ENCODE measurements around the gene BCL2L11.

The BCL2L11 gene

DNA sequence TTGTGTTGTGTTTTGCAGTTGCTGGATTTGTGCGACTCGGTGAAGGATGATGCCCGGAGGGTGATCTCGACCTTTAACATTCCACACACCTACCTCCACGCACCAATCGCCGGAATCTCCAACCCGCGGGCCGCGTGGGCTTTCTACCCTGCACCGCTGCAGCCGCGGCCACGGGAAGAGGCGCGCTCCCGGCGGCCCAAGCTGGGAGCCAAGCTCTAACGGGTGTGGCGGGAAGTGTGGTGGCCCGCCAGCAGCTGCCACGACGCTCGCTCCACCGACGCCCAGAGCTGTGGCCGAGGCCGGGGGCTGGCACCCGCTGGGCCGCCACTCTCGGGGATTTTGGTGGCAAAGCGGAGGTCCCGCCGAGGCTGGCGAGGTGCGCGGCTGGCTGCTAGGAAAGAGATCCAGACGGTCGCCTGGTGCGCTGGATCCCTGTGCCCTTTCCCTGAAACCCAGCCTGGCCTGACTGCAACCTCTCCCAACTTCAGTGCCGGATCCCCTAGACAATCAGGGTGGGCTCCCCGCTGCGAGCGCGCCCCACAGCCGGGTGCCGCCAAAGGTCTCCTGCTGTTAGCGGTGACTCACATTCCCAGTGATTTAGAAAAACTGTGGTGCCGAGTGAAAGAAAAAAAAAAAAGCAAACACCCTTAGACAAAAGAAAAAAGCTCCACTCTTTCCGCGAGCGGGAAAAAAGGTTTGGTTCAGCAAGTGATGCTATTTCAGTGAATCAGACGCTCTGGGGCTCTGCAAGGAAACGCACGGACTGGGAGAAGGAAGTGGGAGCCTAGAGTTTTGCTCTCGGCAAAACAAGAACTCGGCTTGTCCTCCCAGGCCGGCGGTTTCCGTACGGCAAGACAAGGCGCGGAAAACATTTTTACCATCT is 2.9 kb upstream of the BCL2L11 start:
- DNase-seq (ENCODE audit: low spot score), result no peak

DNA sequence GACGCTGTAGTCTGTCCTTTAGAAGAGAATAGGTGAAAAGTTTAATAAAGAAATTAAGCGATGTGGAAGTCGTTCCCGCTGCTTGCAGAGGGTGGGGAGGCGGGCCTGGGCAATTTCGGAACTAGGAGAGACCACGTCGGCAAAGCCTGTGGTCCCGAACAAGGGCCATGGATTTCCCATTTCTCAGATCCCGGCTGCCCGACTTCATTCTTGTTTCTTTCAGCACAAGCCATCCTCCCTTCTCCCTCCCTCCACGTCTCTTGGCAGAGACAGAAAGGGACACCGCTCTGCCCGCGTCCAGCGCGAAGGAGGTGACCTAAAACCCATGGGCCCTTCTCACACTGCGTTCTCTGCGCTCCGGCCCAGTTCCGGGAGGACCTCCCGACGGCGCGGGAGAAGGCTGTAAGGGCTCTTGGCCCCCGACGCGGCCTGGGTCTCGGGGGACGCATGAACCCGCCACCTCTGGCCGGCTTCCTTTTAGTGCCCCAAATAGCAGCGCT is 2.2 kb upstream of the BCL2L11 start:
- no peak for DNase-seq (ENCODE audit: low spot score)

DNA sequence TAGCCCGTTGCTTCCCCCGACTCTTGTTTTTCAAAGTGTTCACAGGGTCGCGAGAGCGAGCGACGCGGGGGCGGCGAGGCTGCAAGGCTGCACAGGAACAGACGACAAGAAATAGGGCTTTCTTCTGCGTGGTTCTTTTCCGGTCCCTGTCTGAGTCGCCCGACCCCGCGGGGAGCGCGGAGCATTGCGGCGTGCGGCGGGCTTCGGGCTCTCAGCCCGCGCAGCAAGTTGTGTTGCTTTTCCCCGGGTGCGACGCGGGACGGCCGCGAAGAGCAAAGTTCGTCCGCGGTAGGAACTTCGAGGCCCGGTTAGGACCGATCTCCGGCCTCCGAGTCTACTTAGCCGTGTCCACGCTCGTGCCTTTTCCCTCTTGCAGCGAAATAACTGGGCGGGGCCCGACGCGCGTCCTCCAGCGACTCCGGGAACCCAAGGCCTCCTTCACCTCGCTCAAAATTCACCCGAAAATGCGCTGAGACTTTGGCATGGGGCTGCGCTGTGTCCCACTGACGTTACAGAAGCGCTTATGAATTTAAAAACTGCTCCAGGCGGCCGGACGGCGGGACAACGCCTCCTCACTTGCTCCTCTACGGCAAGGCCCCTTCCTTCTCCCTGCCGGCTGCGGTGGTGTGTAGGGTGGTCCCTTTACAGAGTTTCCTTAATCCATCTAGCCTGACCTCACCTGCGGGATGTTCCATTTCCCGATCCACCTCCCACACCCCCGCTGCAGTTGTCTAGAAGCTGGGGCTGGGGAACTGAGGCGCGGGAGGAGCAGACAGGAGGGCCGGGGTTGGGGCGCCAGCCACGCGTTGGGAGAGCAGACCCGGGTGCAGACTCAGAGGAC is 1.5 kb upstream of the BCL2L11 start:
- no peak for DNase-seq (ENCODE audit: low spot score)

DNA sequence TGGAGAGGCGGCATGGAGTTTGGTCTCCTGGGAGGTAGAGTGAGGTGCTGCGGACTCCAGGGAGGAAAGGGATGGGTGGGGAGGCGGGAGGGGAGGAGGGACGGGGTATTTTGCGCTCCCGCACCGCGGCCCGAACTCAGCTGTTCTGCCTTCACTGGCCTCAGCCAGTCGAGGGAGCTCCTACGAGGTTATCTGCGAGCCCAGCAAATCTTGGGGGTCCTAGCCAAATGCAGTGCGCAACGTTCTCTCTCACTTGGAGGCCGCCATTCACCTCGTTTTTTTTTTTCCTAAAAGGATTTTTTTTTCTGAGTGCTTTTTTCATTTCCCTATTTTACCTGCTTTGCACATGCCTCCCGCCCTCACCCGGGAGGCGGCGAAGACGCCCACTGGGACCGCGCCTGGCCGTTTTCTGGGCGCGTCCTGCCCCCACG is 877 bp upstream of the BCL2L11 start:
- no peak for DNase-seq (ENCODE audit: low spot score)

DNA sequence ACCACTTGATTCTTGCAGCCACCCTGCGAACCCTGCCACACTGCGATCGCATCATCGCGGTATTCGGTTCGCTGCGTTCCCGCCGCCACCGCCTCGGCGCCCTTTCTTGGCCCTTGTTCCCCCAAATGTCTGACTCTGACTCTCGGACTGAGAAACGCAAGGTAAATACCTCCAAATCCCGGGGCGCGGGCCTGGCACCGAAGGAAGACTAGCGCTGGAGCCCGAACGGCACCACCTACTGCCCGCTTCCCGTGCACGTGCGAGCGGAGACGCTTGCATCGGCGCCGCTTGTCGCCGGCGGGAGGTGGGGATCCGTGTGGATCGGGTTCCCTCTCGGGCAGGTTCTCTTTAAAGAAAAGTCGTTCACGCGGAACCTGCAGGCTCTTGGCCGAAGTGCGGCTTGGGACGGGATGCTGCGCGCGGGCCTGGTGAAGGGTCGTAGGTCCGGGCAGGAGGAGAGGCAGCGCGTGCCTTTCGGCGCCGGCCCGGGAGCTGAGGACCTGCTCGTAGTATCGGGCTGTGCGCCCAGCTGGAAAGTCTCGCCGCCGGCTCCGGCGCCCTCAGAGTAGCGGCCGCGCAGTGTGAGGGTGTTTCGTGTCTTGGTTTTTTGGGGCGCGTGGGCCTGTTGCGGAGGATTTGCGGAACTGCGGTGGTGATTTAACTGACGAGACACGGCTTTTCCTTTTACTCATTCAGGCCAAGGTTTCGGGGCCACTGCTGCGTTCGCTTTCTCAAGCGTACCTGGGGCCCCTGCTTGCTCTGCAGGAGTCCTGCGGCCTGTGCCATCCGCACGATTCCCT is 514 bp downstream of the BCL2L11 start:
- peak; percentile 33 for DNase-seq (ENCODE audit: low spot score)

DNA sequence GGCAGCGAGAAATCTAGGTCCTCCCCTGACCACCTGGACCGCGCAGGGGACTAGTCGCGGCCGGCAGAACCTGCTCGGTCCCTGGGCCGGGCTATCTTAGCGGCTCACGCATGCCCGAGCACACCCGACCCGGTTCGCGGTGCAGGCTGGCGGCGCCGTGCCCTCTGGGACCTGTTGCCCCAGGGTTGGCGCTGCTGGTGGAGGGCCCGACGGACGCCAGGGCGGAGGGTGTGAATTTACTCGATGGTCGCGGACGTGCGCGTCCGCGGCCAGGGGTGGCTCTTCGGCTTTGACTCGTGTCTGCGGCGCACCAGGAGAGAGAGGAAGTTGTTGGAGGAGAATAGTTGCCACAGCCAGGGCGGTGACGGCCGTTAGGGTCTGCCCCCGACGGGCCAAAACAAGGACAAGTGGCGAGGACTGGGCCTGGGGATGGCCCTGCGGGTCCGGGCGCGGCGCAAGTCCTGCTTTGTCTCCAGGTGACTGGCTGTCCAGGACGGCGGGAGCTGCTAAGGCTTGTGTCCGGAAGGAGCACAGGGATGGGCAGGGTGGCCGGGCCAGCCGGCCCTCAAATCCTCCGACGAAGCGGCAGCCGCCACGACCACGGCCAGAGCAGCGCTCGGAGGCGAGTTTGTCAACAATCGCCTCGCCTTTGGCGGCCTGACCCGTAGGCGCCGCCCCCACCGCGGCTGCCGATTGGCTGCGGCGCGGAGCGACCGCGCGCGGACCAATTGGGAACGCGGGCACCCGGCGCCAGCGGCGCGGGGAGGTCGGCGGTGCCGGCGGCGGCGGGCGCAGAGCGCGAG is 1.3 kb downstream of the BCL2L11 start:
- peak; percentile 74 for DNase-seq (ENCODE audit: low spot score)

DNA sequence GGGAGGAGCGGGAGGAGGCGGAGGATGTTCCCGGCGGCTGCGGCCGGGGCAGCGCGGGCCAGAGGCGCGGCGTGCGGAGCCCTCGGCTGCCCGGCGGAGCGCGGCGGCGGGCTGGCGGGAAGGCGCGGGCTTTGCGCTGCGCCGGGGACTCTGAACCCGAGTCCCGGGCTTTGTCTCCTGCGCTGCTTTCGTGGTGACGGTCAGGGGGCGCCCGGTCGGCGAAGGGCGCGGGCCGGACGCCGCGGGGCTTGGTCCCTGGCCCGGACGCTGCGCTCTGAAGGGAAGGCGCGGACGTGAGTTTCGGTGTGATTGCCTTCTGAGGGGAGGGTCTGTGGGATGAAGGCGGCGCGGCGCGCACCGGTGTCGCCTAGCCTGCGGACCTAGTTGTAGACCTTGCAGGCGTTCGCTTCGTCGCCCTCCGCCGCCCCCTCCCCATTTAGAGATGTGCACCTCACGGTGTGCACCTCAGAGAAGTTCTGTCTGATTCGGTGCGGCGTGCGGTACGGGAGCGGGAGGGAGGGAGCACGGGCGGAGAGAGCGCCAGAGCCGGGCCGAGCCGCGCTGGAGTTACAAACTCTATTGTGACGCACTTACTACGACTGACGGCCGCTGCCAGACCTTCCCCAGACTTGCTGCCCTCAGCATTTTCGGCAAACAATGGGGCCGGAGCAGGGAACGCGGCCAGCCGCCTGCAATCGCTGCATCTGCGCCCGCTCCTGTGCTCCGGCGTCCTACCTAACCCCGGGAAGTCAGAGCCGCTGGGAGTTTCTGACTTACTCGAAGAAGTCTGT is 2.1 kb downstream of the BCL2L11 start:
- peak; percentile 25 for DNase-seq (ENCODE audit: low spot score)

DNA sequence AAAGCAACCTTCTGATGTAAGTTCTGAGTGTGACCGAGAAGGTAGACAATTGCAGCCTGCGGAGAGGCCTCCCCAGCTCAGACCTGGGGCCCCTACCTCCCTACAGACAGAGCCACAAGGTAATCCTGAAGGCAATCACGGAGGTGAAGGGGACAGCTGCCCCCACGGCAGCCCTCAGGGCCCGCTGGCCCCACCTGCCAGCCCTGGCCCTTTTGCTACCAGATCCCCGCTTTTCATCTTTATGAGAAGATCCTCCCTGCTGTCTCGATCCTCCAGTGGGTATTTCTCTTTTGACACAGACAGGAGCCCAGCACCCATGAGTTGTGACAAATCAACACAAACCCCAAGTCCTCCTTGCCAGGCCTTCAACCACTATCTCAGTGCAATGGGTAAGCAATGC is 3.0 kb downstream of the BCL2L11 start:
- DNase-seq (ENCODE audit: low spot score), result no peak

DNA sequence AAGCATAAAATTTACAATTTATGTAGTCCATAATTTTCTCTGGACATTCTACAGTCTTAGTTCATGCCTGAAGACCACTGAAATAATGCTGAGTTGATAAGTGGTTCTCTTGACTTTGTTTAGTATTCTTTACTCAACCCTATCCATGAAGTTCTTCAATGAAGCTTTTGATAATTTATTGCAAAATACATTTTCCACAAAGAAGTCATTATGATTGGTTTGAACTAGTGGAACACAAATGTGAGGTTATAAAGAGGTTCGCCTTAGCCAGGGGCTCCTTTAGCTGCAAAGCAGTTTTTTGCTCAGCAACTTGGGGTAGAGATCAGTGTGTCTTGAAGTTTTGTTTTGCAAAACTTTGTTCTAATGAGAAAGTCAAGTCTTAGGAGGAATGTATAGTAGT is 5.9 kb downstream of the BCL2L11 start:
- DNase-seq (ENCODE audit: low spot score), result no peak

DNA sequence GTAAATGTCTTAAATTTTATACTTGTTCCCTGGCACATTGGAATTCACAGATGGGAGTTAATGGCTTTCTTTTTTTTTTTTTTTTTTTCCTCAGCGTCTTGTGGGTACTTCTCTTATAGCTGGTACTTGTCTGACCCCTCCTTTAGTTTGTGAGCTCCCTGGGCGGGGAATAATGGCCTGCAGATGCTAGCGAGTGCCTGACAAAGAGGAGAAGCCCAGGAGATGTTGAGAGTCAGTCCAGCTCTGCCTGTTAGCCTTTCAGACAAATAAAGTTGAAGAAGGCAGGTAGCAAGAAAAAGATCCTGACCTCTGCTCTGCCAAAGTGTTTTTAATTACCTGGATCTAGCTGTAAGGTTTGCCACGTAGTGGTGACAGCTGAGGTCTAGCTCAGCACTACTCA is 6.6 kb downstream of the BCL2L11 start:
- DNase-seq (ENCODE audit: low spot score), result no peak

DNA sequence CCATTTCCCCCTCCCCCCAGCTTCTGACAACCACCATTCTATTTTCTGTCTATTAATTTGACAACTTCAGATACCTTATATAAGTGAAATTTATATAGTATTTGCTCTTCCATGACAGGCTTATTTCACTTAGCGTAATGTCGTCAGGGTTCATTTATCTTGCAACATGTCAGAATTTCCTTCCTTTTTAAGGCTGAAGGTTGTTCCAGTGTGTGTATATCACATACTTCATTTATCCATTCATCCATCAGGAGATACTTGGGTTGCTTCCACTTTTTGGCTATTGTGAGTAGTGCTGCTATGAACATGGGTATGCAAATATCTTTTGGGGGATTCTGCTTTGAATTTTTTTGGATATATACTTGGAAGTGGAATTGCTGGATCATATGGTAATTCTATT is 7.4 kb downstream of the BCL2L11 start:
- no peak for DNase-seq (ENCODE audit: low spot score)

DNA sequence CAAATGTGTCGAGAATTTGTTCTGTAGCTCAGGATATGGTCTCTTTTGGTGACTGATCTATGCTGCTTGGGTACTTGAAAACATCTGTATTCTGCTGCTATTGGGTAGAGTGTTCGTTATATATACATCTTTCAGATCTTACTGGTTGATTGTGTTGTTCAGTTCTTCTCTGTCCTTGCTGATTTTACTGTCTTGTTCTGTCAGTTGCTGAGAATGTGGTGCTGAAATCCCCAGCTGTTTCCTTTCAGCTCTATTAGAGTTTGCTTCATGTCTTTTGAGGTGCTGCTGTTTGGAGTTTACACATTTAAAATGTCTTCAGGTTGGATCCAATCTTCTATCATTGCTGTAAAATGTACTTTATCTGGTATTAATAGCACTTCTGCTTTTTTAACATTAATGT is 12.9 kb downstream of the BCL2L11 start:
- DNase-seq (ENCODE audit: low spot score), result no peak

DNA sequence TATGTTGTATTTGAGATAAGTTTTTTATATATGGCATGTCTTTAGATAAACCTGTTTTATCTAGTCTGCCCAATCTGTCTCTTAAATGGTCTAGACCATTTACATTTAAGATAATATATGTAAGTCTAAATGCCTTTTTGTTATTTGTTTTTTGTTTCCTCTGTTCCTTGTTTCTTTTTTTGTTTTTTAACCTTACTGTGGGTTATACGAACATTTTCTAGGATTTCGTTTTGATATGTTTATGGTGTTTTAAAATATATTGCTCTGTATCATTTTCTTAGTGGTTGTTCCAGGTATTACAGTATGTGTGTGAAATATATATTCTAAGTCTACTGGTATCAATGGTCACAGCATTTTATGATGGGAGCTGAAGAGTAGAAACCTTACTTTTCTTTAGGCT is 13.3 kb downstream of the BCL2L11 start:
- no peak for DNase-seq (ENCODE audit: low spot score)

DNA sequence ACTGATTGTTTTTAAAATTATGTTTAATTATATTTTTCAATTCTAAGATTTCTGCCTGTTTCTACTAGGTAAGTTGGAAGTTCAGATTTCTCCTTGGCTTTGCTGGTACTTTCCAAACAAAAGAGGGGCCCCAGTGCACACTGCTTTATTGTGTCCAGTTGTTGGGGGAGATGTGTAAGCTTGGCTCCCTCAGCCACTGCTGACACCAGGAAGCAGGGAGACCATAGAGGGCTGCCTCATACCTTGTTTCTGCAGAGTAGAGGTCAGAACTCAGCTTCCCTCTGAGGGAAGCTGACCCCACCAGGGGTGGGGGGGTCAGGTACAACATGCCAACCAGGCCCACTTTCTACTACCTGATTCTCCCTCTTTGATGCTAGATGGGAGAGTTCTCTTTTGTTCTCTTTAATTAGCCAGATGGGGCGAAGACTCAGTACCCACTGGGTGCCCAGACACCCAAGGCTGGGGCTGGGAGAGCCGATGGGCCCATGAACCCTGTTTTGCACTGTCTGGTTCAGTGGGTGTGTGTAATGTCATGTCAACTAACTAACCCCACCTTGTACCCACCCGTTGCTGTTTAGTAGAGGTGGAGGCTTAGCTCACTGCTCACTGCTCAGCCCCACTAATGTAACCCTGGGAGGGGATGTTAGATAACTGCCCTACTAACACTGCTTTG is 14.7 kb downstream of the BCL2L11 start:
- DNase-seq (ENCODE audit: low spot score), result no peak

DNA sequence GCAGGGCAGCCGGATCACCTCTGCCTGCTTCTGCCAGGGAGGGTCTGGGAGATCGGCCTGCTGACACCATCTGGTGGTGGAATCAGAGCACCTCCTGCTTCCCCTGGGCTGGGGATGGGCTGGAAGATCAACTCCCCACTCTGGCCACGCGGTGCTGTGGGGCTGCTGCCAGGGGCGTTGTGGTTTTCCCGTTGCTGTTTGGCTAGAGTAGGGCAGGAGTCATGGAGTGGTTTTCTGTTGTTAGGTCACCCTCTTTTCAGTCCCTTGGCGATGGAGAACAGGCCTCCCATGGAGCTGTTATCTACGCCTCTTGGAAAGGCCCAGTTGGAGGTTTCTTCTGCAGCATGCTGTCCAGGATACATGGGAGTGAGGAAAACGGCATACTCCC is 15.2 kb downstream of the BCL2L11 start:
- no peak for DNase-seq (ENCODE audit: low spot score)

DNA sequence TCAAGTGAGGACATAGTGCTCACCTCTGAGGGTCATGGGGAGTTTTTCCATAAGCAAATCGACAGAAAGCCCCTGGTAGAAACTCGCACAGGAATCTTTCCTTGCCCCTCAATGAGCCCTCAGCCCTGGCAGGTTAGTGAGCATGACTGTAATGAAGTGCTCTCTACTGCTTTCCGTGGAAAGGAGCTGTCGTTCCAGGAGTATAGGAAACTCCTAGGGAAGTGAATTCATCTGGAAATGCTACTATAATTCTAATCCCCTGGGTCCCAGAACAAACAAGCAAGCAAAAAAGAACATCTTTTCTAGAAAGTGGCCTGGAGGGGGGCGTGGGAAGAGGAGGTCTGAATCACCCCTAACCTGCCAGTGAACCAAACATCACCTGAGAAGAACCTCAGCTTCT is 18.1 kb downstream of the BCL2L11 start:
- DNase-seq (ENCODE audit: low spot score), result no peak

DNA sequence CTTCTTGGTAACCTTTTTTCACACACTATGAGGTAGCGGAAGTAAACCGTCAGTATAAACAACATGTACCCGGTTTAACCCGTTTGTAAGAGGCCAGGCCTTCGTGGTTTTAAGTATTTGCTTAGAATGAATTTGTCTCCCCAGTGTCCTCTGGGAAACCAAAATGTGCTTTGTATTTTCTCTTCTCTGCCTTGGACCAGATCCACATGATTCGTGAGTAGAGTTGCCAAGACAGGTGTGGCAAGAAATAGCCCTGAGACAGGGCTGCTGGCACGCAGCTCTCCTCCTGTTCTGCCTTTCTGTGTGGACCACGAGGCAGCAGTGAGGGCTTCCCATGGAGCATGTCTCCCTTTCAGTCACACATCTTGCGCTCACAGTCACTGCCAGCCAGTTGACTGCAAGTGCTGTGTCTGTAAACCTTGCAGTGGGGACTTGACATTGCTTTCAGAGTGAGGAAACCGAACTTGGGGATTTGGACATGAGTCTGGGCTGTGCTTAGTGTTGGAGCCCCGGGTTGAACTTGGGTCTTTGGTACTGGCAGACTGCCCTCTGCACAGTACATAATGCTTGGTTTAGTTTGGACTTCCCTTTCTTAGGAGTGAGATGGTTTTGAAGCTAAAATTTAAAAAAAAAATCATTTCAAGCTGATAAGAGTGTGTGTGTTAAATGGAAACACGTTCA is 19.1 kb downstream of the BCL2L11 start:
- no peak for DNase-seq (ENCODE audit: low spot score)

DNA sequence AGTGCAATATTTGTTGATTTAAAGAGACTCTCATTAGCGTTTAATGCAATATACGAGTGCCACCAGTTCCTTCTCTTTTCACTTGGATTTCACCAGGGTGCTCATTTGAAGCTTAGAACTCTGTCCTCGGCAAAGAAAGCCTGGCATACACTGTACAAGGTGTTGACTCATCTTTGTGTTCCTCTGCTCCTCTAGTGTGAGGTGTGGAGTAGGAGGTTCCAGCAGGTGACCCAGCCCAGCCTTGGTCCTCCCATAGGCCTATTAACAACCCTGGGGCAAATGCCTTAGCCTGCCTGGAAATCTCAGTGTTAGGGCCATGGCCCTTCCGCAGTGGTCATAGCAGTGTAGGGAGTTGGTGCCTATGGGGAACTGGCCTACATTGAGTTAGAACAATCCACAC is 20.1 kb downstream of the BCL2L11 start:
- DNase-seq (ENCODE audit: low spot score), result no peak

DNA sequence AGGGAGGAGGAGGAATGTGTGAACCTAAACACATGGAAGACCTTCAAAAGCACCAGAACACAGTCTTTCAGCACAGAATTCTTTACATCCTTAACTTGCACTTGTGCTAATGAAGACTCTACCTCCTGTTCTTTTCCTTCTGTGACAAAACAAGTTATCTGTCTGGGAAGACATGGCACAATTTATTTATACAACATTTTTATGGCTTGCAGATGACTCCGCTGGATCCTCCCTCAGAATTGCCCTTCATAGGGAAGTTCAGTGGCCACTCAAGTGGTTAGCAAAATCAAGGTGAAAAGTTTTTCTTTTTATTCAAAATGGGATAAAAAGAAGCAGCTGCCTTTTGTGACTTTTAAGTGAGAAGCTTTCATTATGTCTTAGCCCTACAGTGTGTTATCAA is 21.4 kb downstream of the BCL2L11 start:
- no peak for DNase-seq (ENCODE audit: low spot score)
